Measurements from ENCODE around the gene FBLN2. TPM values are rescaled to one million over a fixed set of nuclear protein-coding genes. Genes with fewer than 3 reads are reported as not detected.

The FBLN2 gene
- total and polyA plus RNA-seq, 10 of the 15 experiments (the other 5 are each of a cell fraction or from before 2014, with no cell fraction given): 0.03 to 0.41 (median 0.12) TPM; not detected in 2

DNA sequence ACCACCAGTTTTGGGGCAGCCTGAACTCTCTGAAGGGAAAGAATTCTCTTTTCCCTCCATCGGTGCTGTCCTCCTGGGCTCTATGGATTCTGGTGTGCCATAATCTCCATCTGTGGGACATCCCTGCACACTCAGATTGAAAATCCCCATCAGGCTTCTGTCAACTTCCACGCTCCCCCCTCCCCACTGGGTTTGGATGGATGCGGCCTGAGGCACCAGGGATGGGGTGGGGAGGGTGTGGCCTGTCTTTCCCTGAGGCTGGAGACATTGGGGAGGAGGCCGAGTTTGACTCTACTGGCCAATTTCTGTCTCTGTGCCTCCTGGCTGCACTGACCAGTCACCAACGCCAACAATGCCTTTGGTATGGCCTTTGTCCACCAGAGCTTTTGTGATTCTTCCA lies 16.3 kb upstream of the FBLN2 start:
- ATAC-seq (no peak), FAIRE-seq (no peak), DNase-seq (ENCODE audit: low read depth, low spot score) (no peak)
- peaks cover 1 to 4% of the 10 kb centered on the region in 2 experiments; a peak in 2 of 4 replicates for H3K27me3 ChIP-seq (replicated peaks in 1 of 2; ENCODE audit: control insufficient read depth in 2 of 2, insufficient read depth in 2 of 2, low read length in 1 of 2)
- ChIA-PET RAD21 (ENCODE audit: unreplicated experiment) (no interaction called here), SMC1A (ENCODE audit: uncharacterized antibody, unreplicated experiment) (no interaction called here), CTCF (no interaction called here), POLR2A (no interaction called here)
- H3K36me3 ChIP-seq (ENCODE audit: control insufficient read depth in 2 of 2, insufficient read depth in 2 of 2, low read length in 1 of 2): no peaks in the 10 kb centered on the region
- no peak overlapping the region for H3K9ac ChIP-seq (ENCODE audit: control insufficient read depth, insufficient read depth, low read length)
- no peaks in the 10 kb centered on the region for H3K79me2 ChIP-seq (ENCODE audit: control insufficient read depth, insufficient read depth, low read length)
- no peak overlapping the region for H3K4me2 ChIP-seq (ENCODE audit: control insufficient read depth, insufficient read depth)
- H3K9me3 ChIP-seq (replicated peaks; ENCODE audit: control insufficient read depth, insufficient read depth, low read length): no peaks in the 10 kb centered on the region
- intact Hi-C loops (cut with micrococcal nuclease; ENCODE audit: unreplicated experiment) (no loop called here), in situ Hi-C loops (cut with MboI) (no loop called here)
- H3K27ac ChIP-seq (ENCODE audit: control insufficient read depth, insufficient read depth): no peak overlapping the region
- WGBS (ENCODE audit: insufficient coverage, insufficient replicate concordance, low lambda C conversion rate, missing lambda C conversion rate): 26% methylated on average over 5 of the region's 5 CpGs
- no peaks in the 10 kb centered on the region for H3K4me1 ChIP-seq (ENCODE audit: control insufficient read depth, insufficient read depth, low read length)
- H3K4me3 ChIP-seq: no peak overlapping the region
- no peaks in the 10 kb centered on the region for H4K20me1 ChIP-seq (ENCODE audit: control insufficient read depth, insufficient read depth)
- no peak overlapping the region for H2AFZ ChIP-seq (ENCODE audit: control insufficient read depth, low read depth, low read length)
- no TSS peak for BruUV-seq (replicated peaks)
- TF ChIP-seq FOXM1 (IDR thresholded peaks at IDR 0.05; ENCODE audit: low read depth, low read length) (no peak), SREBF2 (IDR thresholded peaks at IDR 0.05; ENCODE audit: low read length) (no peak), RAD51 (IDR thresholded peaks at IDR 0.05) (no peak), SIX5 (IDR thresholded peaks at IDR 0.05; ENCODE audit: low read depth, low read length, severe bottlenecking) (no peak), ATF7 (IDR thresholded peaks at IDR 0.05; ENCODE audit: low read depth) (no peak), RELA (IDR thresholded peaks at IDR 0.05; ENCODE audit: borderline replicate concordance, partially characterized antibody) (no peak), SMAD5 (IDR thresholded peaks at IDR 0.05; ENCODE audit: low read depth) (no peak), LARP7 (IDR thresholded peaks at IDR 0.05) (no peak)
- TF ChIP-seq, protein P1, sequence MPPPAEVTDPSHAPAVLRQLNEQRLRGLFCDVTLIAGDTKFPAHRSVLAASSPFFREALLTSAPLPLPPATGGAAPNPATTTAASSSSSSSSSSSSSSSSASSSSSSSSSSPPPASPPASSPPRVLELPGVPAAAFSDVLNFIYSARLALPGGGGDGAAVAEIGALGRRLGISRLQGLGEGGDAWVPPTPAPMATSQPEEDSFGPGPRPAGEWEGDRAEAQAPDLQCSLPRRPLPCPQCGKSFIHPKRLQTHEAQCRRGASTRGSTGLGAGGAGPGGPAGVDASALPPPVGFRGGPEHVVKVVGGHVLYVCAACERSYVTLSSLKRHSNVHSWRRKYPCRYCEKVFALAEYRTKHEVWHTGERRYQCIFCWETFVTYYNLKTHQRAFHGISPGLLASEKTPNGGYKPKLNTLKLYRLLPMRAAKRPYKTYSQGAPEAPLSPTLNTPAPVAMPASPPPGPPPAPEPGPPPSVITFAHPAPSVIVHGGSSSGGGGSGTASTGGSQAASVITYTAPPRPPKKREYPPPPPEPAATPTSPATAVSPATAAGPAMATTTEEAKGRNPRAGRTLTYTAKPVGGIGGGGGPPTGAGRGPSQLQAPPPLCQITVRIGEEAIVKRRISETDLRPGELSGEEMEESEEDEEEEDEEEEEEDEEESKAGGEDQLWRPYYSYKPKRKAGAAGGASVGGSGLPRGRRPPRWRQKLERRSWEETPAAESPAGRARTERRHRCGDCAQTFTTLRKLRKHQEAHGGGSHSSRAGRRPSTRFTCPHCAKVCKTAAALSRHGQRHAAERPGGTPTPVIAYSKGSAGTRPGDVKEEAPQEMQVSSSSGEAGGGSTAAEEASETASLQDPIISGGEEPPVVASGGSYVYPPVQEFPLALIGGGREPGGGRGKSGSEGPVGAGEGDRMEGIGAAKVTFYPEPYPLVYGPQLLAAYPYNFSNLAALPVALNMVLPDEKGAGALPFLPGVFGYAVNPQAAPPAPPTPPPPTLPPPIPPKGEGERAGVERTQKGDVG (CRISPR knock-in tag; IDR thresholded peaks at IDR 0.05): no peak
- TF ChIP-seq, protein P2, sequence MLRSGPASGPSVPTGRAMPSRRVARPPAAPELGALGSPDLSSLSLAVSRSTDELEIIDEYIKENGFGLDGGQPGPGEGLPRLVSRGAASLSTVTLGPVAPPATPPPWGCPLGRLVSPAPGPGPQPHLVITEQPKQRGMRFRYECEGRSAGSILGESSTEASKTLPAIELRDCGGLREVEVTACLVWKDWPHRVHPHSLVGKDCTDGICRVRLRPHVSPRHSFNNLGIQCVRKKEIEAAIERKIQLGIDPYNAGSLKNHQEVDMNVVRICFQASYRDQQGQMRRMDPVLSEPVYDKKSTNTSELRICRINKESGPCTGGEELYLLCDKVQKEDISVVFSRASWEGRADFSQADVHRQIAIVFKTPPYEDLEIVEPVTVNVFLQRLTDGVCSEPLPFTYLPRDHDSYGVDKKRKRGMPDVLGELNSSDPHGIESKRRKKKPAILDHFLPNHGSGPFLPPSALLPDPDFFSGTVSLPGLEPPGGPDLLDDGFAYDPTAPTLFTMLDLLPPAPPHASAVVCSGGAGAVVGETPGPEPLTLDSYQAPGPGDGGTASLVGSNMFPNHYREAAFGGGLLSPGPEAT (IDR thresholded peaks at IDR 0.05; ENCODE audit: low read depth): no peak
- TF ChIP-seq, protein P3, sequence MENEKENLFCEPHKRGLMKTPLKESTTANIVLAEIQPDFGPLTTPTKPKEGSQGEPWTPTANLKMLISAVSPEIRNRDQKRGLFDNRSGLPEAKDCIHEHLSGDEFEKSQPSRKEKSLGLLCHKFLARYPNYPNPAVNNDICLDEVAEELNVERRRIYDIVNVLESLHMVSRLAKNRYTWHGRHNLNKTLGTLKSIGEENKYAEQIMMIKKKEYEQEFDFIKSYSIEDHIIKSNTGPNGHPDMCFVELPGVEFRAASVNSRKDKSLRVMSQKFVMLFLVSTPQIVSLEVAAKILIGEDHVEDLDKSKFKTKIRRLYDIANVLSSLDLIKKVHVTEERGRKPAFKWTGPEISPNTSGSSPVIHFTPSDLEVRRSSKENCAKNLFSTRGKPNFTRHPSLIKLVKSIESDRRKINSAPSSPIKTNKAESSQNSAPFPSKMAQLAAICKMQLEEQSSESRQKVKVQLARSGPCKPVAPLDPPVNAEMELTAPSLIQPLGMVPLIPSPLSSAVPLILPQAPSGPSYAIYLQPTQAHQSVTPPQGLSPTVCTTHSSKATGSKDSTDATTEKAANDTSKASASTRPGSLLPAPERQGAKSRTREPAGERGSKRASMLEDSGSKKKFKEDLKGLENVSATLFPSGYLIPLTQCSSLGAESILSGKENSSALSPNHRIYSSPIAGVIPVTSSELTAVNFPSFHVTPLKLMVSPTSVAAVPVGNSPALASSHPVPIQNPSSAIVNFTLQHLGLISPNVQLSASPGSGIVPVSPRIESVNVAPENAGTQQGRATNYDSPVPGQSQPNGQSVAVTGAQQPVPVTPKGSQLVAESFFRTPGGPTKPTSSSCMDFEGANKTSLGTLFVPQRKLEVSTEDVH (IDR thresholded peaks at IDR 0.05; ENCODE audit: low read depth, partially characterized antibody): no peak
- TF ChIP-seq, protein P4, sequence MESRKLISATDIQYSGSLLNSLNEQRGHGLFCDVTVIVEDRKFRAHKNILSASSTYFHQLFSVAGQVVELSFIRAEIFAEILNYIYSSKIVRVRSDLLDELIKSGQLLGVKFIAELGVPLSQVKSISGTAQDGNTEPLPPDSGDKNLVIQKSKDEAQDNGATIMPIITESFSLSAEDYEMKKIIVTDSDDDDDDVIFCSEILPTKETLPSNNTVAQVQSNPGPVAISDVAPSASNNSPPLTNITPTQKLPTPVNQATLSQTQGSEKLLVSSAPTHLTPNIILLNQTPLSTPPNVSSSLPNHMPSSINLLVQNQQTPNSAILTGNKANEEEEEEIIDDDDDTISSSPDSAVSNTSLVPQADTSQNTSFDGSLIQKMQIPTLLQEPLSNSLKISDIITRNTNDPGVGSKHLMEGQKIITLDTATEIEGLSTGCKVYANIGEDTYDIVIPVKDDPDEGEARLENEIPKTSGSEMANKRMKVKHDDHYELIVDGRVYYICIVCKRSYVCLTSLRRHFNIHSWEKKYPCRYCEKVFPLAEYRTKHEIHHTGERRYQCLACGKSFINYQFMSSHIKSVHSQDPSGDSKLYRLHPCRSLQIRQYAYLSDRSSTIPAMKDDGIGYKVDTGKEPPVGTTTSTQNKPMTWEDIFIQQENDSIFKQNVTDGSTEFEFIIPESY (IDR thresholded peaks at IDR 0.05): no peak
- TF ChIP-seq, protein P5, sequence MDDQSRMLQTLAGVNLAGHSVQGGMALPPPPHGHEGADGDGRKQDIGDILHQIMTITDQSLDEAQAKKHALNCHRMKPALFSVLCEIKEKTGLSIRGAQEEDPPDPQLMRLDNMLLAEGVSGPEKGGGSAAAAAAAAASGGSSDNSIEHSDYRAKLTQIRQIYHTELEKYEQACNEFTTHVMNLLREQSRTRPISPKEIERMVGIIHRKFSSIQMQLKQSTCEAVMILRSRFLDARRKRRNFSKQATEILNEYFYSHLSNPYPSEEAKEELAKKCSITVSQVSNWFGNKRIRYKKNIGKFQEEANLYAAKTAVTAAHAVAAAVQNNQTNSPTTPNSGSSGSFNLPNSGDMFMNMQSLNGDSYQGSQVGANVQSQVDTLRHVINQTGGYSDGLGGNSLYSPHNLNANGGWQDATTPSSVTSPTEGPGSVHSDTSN (IDR thresholded peaks at IDR 0.05; ENCODE audit: insufficient replicate concordance, low read depth, low read length): no peak

Measured in GM12878 (cell line).